Measurements from ENCODE around the gene MB. TPM values are rescaled to one million over a fixed set of nuclear protein-coding genes. Genes with fewer than 3 reads are reported as not detected.
"Not testable (repeated sequence)": the region's sequence is repeated elsewhere in the genome, so short reads cannot be mapped to it uniquely, and the experiment has no call there.

Gene MB
- total RNA-seq: under 1 TPM in 1 of 3 donors, not detected in 2; 0.26 TPM

DNA sequence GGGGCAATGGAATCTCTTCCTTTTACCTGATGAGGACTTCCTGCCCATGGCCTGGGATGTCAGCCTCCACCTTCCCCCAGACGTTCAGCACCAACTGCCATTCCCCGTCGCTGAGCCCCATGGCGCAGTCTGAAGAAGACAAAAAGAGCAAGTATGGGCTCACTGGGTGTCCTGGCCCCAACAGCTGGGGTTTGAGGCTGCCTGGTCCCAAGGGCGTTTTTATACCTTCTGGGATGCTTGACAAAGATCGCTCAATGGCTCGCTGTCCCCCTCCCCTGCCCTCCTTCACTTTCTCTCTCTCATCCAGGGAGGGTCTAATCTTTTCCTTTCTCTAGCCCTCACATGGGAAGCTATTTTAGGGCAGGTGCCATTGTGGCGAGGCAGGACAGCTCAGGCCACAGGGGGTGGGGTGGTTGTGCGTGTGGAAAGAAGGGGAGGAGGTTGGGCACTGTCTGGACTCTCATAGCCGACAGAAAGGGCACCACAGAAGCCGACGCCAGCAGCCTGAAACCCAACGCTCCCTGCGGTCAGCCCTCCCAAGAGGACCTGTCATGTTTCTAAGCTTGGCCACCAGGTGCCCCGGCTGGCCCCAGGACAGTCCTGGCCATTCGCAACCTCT is at the start of gene MB:
Gene MB (minus strand): TSS at position 193 of the 619 bp plus-strand sequence. CDS start 72 bp downstream, at position 121.
- Mint-ChIP-seq H3K4me1 (ENCODE audit: low read depth) (peaks cover 14% of the 10 kb centered on the region), H3K9me3 (no peaks in the 10 kb centered on the region), H3K4me3 (no peak within 1 kb of the TSS), H3K36me3 (ENCODE audit: insufficient read depth) (no peaks in the 10 kb centered on the region), H3K27me3 (ENCODE audit: low read depth) (no peaks in the 10 kb centered on the region)
- DNase-seq: no peak
- ATAC-seq: no peak

DNA sequence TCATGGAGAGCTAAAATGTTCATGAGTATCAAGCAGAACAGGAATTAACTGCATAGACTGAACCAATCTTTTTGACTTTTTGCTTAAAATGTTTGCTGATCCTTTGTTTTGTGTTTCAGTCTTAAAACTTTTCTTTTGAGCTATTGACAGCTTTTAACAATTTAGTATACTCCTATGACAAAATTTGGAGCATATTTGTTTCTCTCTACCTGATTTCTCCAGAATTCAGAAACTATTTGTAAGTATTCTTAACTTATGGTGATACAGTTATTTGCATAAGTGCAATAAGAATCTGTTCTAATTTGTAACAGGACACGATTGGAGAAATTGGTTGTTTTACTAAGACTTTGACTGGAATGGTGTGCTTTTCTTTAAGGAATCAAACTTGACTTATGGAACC is 49.6 kb upstream of the MB start:
- H3K4me3 Mint-ChIP-seq; H3K27me3 Mint-ChIP-seq (ENCODE audit: low read depth); ATAC-seq; DNase-seq: not testable (repeated sequence)
- peaks cover 15% of the 10 kb centered on the region for H3K9me3 Mint-ChIP-seq
- H3K4me1 Mint-ChIP-seq (ENCODE audit: low read depth): peaks cover 23% of the 10 kb centered on the region
- peaks cover 41% of the 10 kb centered on the region for H3K36me3 Mint-ChIP-seq (ENCODE audit: insufficient read depth)

GRCh38 chr22:35664955-35665587 is 47.9 kb upstream of the MB start:
- no peaks in the 10 kb centered on the region for H3K27me3 Mint-ChIP-seq (ENCODE audit: low read depth)
- DNase-seq: no peak
- H3K9me3 Mint-ChIP-seq: peaks cover 14% of the 10 kb centered on the region
- peaks cover 39% of the 10 kb centered on the region for H3K4me1 Mint-ChIP-seq (ENCODE audit: low read depth)
- ATAC-seq: no peak
- no peak overlapping the region for H3K4me3 Mint-ChIP-seq
- peaks cover 54% of the 10 kb centered on the region for H3K36me3 Mint-ChIP-seq (ENCODE audit: insufficient read depth)

DNA sequence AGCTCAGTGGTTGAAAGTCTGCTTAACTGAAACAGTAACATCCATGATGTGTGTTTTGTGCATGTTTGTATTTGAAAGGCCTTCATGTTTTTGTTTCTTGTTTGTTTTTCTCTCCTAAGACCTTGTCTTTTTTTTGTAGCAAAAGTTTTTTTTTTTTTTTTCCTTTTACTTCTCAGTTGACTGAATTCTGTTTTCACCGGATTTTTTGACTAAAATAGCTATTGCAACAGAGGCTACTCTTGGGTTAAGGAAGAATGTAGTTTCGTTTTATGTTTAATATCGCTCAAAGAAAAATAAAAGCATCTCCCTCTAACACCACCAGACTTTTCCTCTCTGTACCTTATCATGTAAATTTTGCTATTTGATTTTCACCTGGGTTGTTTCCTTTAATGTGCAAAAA is 46.2 kb upstream of the MB start:
- no peaks in the 10 kb centered on the region for H3K27me3 Mint-ChIP-seq (ENCODE audit: low read depth)
- ATAC-seq: no peak
- DNase-seq: no peak
- peaks cover 69% of the 10 kb centered on the region for H3K36me3 Mint-ChIP-seq (ENCODE audit: insufficient read depth)
- H3K4me1 Mint-ChIP-seq (ENCODE audit: low read depth): peaks cover 56% of the 10 kb centered on the region
- peaks cover 14% of the 10 kb centered on the region for H3K9me3 Mint-ChIP-seq
- H3K4me3 Mint-ChIP-seq: peak overlapping the region; percentile 51

- DNase-seq (no peak), ATAC-seq (no peak)
- Mint-ChIP-seq H3K27me3 (ENCODE audit: low read depth) (no peaks in the 10 kb centered on the region), H3K9me3 (peaks cover 14% of the 10 kb centered on the region), H3K4me1 (ENCODE audit: low read depth) (peaks cover 60% of the 10 kb centered on the region), H3K36me3 (ENCODE audit: insufficient read depth) (peaks cover 71% of the 10 kb centered on the region), H3K4me3 (no peak overlapping the region)
These were observed 45.8 kb upstream of the MB start for GRCh38 chr22:35662914-35663313.

DNA sequence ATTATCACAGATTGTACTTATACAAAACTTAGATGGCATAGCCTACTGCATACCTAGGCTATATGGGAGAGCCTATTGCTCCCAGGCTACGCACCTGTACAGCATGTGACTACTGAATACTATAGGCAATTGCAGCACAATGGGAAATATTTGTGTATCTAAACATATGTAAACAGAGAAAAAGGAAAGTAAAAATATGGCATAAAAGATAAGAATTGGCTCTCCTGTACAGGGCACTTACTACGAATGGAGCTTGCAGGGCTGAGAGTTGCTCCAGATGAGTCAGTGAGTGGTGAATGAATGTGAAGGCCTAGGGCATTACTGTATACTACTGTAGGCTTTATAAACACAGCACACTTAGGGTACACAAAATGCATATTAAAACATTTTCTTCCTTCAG is 44.3 kb upstream of the MB start:
- no peak for DNase-seq
- ATAC-seq: peak; percentile 71 to 74
- Mint-ChIP-seq H3K36me3 (ENCODE audit: insufficient read depth) (peaks cover 70% of the 10 kb centered on the region), H3K4me1 (ENCODE audit: low read depth) (peaks cover 69% of the 10 kb centered on the region), H3K27me3 (ENCODE audit: low read depth) (no peaks in the 10 kb centered on the region), H3K9me3 (peaks cover 5% of the 10 kb centered on the region), H3K4me3 (peak overlapping the region; percentile 59)

DNA sequence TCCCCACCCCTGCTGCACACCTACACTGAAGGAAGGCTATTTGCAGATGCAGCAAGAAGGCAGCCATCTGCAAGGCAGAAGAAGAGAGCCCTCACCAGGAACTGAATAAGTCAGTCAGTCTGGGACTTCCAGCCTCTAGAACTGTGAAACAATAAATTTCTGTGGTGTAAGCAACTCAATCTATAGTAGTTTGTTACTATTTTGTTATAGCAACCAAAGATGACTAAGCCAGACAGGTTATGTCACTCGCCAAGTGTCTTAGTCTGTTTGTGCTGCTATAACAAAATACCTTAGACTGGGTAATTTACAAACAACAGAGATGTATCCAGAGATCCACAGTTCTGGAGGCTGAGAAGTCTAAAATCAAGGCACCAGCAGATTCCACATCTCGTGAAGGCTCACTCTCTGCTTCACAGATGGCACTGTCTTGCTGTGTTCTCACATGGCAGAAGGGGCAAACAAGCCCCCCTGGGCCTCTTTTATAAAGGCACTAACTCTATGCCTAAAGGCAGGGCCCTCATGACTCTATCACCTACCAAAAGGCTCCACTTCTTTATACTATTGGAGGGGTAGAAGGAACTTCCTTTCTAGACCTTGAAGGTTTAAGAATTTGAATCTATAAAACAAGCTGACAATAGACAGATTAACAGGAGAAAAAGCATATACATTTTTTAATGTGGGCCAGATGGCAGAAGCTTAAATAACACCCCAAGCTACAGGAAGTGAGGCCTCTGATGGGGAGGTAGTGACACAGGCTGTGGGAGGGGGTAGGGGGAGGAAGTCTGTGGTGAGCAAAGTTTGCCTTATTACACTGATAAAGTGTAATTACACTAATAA is 43.4 kb upstream of the MB start:
- peaks cover 73% of the 10 kb centered on the region for H3K4me1 Mint-ChIP-seq (ENCODE audit: low read depth)
- H3K36me3 Mint-ChIP-seq (ENCODE audit: insufficient read depth): peaks cover 75% of the 10 kb centered on the region
- no peaks in the 10 kb centered on the region for H3K27me3 Mint-ChIP-seq (ENCODE audit: low read depth)
- H3K4me3 Mint-ChIP-seq: peak overlapping the region; percentile 59
- DNase-seq: peak; percentile 62
- H3K9me3 Mint-ChIP-seq: peaks cover 3% of the 10 kb centered on the region
- ATAC-seq: peak; percentile 83 to 86

GRCh38 chr22:35657571-35658312 is 40.6 kb upstream of the MB start:
- no peak overlapping the region for H3K4me3 Mint-ChIP-seq
- H3K4me1 Mint-ChIP-seq (ENCODE audit: low read depth): peaks cover 81% of the 10 kb centered on the region
- H3K27me3 Mint-ChIP-seq (ENCODE audit: low read depth): no peaks in the 10 kb centered on the region
- ATAC-seq: no peak
- DNase-seq: no peak
- H3K36me3 Mint-ChIP-seq (ENCODE audit: insufficient read depth): peaks cover 76% of the 10 kb centered on the region
- H3K9me3 Mint-ChIP-seq: no peaks in the 10 kb centered on the region

GRCh38 chr22:35656284-35656752 is 39.2 kb upstream of the MB start:
- no peaks in the 10 kb centered on the region for H3K27me3 Mint-ChIP-seq (ENCODE audit: low read depth)
- H3K36me3 Mint-ChIP-seq (ENCODE audit: insufficient read depth): peaks cover 68% of the 10 kb centered on the region
- H3K4me1 Mint-ChIP-seq (ENCODE audit: low read depth): peaks cover 76% of the 10 kb centered on the region
- no peak for ATAC-seq
- no peaks in the 10 kb centered on the region for H3K9me3 Mint-ChIP-seq
- H3K4me3 Mint-ChIP-seq: no peak overlapping the region
- DNase-seq: no peak

- H3K27me3 Mint-ChIP-seq (ENCODE audit: low read depth): no peaks in the 10 kb centered on the region
- DNase-seq (no peak), ATAC-seq (no peak)
- no peaks in the 10 kb centered on the region for H3K9me3 Mint-ChIP-seq
- peak overlapping the region; percentile 6 for H3K4me3 Mint-ChIP-seq
- peaks cover 73% of the 10 kb centered on the region for H3K4me1 Mint-ChIP-seq (ENCODE audit: low read depth)
- peaks cover 56% of the 10 kb centered on the region for H3K36me3 Mint-ChIP-seq (ENCODE audit: insufficient read depth)
These were observed 36.7 kb upstream of the MB start for GRCh38 chr22:35653824-35654223.

GRCh38 chr22:35651085-35651484 is 34.0 kb upstream of the MB start:
- Mint-ChIP-seq H3K36me3 (ENCODE audit: insufficient read depth) (peaks cover 32% of the 10 kb centered on the region), H3K4me1 (ENCODE audit: low read depth) (peaks cover 65% of the 10 kb centered on the region)

GRCh38 chr22:35649636-35650250 is 32.6 kb upstream of the MB start:
- peaks cover 24% of the 10 kb centered on the region for H3K36me3 Mint-ChIP-seq (ENCODE audit: insufficient read depth)

More at GRCh38 chr22:35651085-35651484, 34.0 kb upstream of the MB start:
- H3K4me3 Mint-ChIP-seq: peak overlapping the region; percentile 97
- ATAC-seq: no peak
- DNase-seq: no peak
- no peaks in the 10 kb centered on the region for H3K9me3 Mint-ChIP-seq
- H3K27me3 Mint-ChIP-seq (ENCODE audit: low read depth): no peaks in the 10 kb centered on the region

DNA sequence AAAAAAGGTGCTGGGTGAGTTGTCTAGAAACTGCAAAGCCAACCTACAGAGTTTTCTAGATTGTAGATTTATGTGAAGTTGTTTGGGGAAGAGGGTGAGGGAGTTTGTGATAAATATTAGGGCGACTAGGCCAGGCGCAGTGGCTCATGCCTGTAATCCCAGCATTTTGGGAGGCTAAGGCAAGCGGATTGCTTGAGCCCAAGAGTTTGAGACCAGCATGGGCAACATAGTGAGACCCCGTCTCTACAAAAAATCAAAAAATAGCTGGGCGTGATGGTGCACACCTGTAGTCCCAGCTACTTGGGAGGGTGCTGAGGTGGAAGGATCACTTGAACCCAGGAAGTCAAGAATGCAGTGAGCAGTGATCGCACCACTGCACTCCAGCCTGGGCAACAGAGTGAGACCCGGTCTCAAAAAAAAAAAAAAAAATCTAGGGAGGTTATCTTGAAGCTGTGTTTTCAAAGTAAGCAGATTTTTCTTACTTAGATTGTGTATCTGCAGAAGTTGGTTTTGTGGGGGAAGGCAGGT is 32.0 kb upstream of the MB start:
- Mint-ChIP-seq H3K36me3 (ENCODE audit: insufficient read depth) (peaks cover 22% of the 10 kb centered on the region), H3K4me1 (ENCODE audit: low read depth) (peaks cover 54% of the 10 kb centered on the region), H3K4me3 (peak overlapping the region; percentile 97), H3K9me3 (no peaks in the 10 kb centered on the region), H3K27me3 (ENCODE audit: low read depth) (no peaks in the 10 kb centered on the region)
- DNase-seq: no peak
- no peak for ATAC-seq

More at GRCh38 chr22:35649636-35650250, 32.6 kb upstream of the MB start:
- DNase-seq (no peak), ATAC-seq (no peak)
- no peaks in the 10 kb centered on the region for H3K27me3 Mint-ChIP-seq (ENCODE audit: low read depth)
- peak overlapping the region; percentile 97 for H3K4me3 Mint-ChIP-seq
- no peaks in the 10 kb centered on the region for H3K9me3 Mint-ChIP-seq
- H3K4me1 Mint-ChIP-seq (ENCODE audit: low read depth): peaks cover 59% of the 10 kb centered on the region

Data from activated T-cell treated with anti-CD3 and anti-CD28 coated beads, Interleukin-2, amount 50 U/mL, for 4 hours (primary cell).